GM23338 (cell line): ENCODE results near the gene TNFRSF12A. TPM values are rescaled to one million over a fixed set of nuclear protein-coding genes. Genes with fewer than 3 reads are reported as not detected.

Experiments used
- ATAC-seq: fragments of 200-7000 bp; cut with Tn5 transposase; 3 replicates; pipeline ENCODE4 v1.9.1; 2020
- DNase-seq: peaks from one replicate; pipeline ENCODE4 v3.0.0-alpha.2; 2015; ENCODE audit warnings: low spot score
- H2AFZ ChIP-seq: fragments of 200-600 bp; sonication (generic); 2 replicates; pipeline ENCODE4 v1.8.0; 2016; ENCODE audit warnings: antibody characterized with exemption, mild to moderate bottlenecking, moderate library complexity
- H3F3A ChIP-seq: fragments of 200-600 bp; sonication (generic); replicated peaks from 2 replicates; pipeline ENCODE4 v1.8.0; 2017; ENCODE audit warnings: antibody characterized with exemption, mixed run types, low read depth
- H3K27ac ChIP-seq: fragments of 200-600 bp; sonication (generic); 2 replicates; pipeline ENCODE4 v1.6.1; 2016; ENCODE audit warnings: low read depth
- H3K27me3 ChIP-seq: fragments of 200-600 bp; sonication (generic); 2 replicates; pipeline ENCODE4 v1.8.0; 2016; ENCODE audit warnings: mild to moderate bottlenecking, mixed run types, moderate library complexity; ENCODE audit not compliant: insufficient read depth
- H3K36me3 ChIP-seq: fragments of 200-600 bp; sonication (generic); 2 replicates; pipeline ENCODE4 v1.8.0; 2016; ENCODE audit warnings: mild to moderate bottlenecking; ENCODE audit not compliant: insufficient read depth
- H3K4me1 ChIP-seq: fragments of 200-600 bp; sonication (generic); 2 replicates; pipeline ENCODE4 v1.8.0; 2016; ENCODE audit warnings: mild to moderate bottlenecking, moderate library complexity; ENCODE audit not compliant: insufficient read depth
- H3K4me2 ChIP-seq: fragments of 200-600 bp; sonication (generic); 2 replicates; pipeline ENCODE4 v1.7.1; 2017; ENCODE audit warnings: mixed run types
- H3K4me3 ChIP-seq: fragments of 200-600 bp; sonication (generic); 2 replicates; pipeline ENCODE4 v1.6.1; 2016; ENCODE audit warnings: mixed run types
- H3K79me2 ChIP-seq: fragments of 200-600 bp; sonication (generic); replicated peaks from 2 replicates; pipeline ENCODE4 v1.8.0; 2017; ENCODE audit warnings: mild to moderate bottlenecking; ENCODE audit not compliant: insufficient read depth
- H3K9me2 ChIP-seq: fragments of 200-600 bp; sonication (generic); 2 replicates; pipeline ENCODE4 v1.8.0; 2017; ENCODE audit not compliant: insufficient read depth
- H4K20me1 ChIP-seq: fragments of 200-600 bp; sonication (generic); replicated peaks from 2 replicates; pipeline ENCODE4 v1.8.0; 2017; ENCODE audit warnings: mild to moderate bottlenecking; ENCODE audit not compliant: insufficient read depth
- H3K27ac Mint-ChIP-seq: 2 replicates; pipeline ENCODE4 v1.8.0; 2020; ENCODE audit warnings: inconsistent platforms, mild to moderate bottlenecking, moderate library complexity, mixed read lengths
- H3K27me3 Mint-ChIP-seq: 3 replicates; pipeline ENCODE4 v1.8.0; 2022; ENCODE audit warnings: low read depth, mild to moderate bottlenecking, moderate library complexity, mixed read lengths, inconsistent platforms; ENCODE audit not compliant: insufficient read depth, poor library complexity
- H3K36me3 Mint-ChIP-seq: 3 replicates; pipeline ENCODE4 v1.8.0; 2021; ENCODE audit warnings: low read depth, mild to moderate bottlenecking, inconsistent platforms, moderate library complexity, mixed read lengths
- H3K4me1 Mint-ChIP-seq: 3 replicates; pipeline ENCODE4 v1.8.0; 2020; ENCODE audit warnings: mild to moderate bottlenecking, inconsistent platforms, mixed read lengths
- H3K4me3 Mint-ChIP-seq: 3 replicates; pipeline ENCODE4 v1.8.0; 2021; ENCODE audit warnings: moderate library complexity, mild to moderate bottlenecking, inconsistent platforms, mixed read lengths
- H3K9me3 Mint-ChIP-seq: 3 replicates; pipeline ENCODE4 v1.8.0; 2020; ENCODE audit warnings: moderate library complexity, mild to moderate bottlenecking, inconsistent platforms, mixed read lengths
- CREB1 ChIP-seq: fragments of 250-450 bp; sonication (Bioruptor Pico); IDR thresholded peaks from 2 replicates; pipeline ENCODE4 v1.5.0; 2020; ENCODE audit warnings: low read depth, mild to moderate bottlenecking, moderate library complexity
- CTCF ChIP-seq, 2 experiments: fragments of 200-600 bp in 1 of 2; sonication (generic) in 1 of 2; conservative IDR thresholded peaks; 2 replicates each; pipeline versions ENCODE4 v1.5.1 to v1.6.1; 2016 to 2017; ENCODE audit warnings: antibody characterized with exemption in 2 of 2, low read depth in 2 of 2, mild to moderate bottlenecking in 2 of 2, moderate library complexity in 1 of 2
- ETS1 ChIP-seq: IDR thresholded peaks from 2 replicates; pipeline ENCODE4 v1.6.1; 2016; ENCODE audit warnings: antibody characterized with exemption
- EZH2 ChIP-seq: fragments of 200-600 bp; sonication (generic); IDR thresholded peaks from one replicate; pipeline ENCODE4 v1.8.0; 2017; ENCODE audit warnings: antibody characterized with exemption, mild to moderate bottlenecking, low read depth; ENCODE audit not compliant: unreplicated experiment
- EZH2phosphoT487 ChIP-seq: fragments of 200-600 bp; sonication (generic); IDR thresholded peaks from one replicate; pipeline ENCODE4 v1.8.1; 2018; ENCODE audit warnings: antibody characterized with exemption; ENCODE audit not compliant: unreplicated experiment
- JUNB ChIP-seq: IDR thresholded peaks from one replicate; pipeline ENCODE4 v1.6.1; 2016; ENCODE audit warnings: antibody characterized with exemption; ENCODE audit not compliant: unreplicated experiment
- NANOG ChIP-seq: IDR thresholded peaks from 2 replicates; pipeline ENCODE4 v1.6.1; 2016; ENCODE audit warnings: antibody characterized with exemption, borderline replicate concordance
- STAT1 ChIP-seq: IDR thresholded peaks from one replicate; pipeline ENCODE4 v1.6.1; 2016; ENCODE audit warnings: antibody characterized with exemption; ENCODE audit not compliant: unreplicated experiment
- ZNF331 ChIP-seq: fragments of 250-450 bp; sonication (Bioruptor Pico); IDR thresholded peaks from 2 replicates; pipeline ENCODE4 v1.5.0; 2020; ENCODE audit warnings: low read depth, mild to moderate bottlenecking, moderate library complexity
- ZNF462 ChIP-seq: fragments of 250-450 bp; sonication (Bioruptor Pico); IDR thresholded peaks from 2 replicates; pipeline ENCODE4 v1.5.0; 2020; ENCODE audit warnings: mild to moderate bottlenecking, moderate library complexity
- polyA plus RNA-seq: library from polyadenylated mRNA; unstranded; fragments of >200 nt; fragmentation: Nextera tagmentation; extraction: Ambion mirVana; gene quantifications from 2 replicates; pipeline ENCODE4 v1.2.1, GENCODE V29; 2016
- total RNA-seq: library from RNA; depleted of rRNA; stranded (reverse); fragments of >200 nt; shearing (Covaris generic); gene quantifications from 2 replicates; pipeline ENCODE4 v1.2.3, GENCODE V29; 2014

The TNFRSF12A gene
- total and polyA plus RNA-seq, 2 experiments from 2014 or later = 78.0 to 152 TPM

- TF ChIP-seq ZNF462 (CRISPR knock-in tag) = no peak
- TF ChIP-seq CTCF (conservative IDR thresholded peaks at IDR 0.05; ENCODE audit: low read depth in 2 of 2) = no peak
- TF ChIP-seq EZH2 = no peak
- no peak for TF ChIP-seq ZNF331 (CRISPR knock-in tag)
- TF ChIP-seq STAT1 = no peak
Observed at GRCh38 chr16:2991566-2992261, 28.5 kb upstream of the TNFRSF12A start (continued).

GRCh38 chr16:2992383-2993081, 27.6 kb upstream of the TNFRSF12A start:
- no peak for ATAC-seq
- Histone ChIP-seq H3K4me2 (no peak overlapping the region), H3F3A (no peaks in the 10 kb centered on the region), H3K27ac (no peak overlapping the region), H4K20me1 (no peaks in the 10 kb centered on the region), H3K4me3 (no peak overlapping the region), H3K36me3 (no peaks in the 10 kb centered on the region), H2AFZ (no peak overlapping the region), H3K4me1 (peaks cover 31% of the 10 kb centered on the region), H3K9me2 (no peaks in the 10 kb centered on the region), H3K27me3 (no peaks in the 10 kb centered on the region), H3K79me2 (no peaks in the 10 kb centered on the region)
- DNase-seq = no peak
- no peak overlapping the region for H3K4me3 Mint-ChIP-seq
- peaks cover 31% of the 10 kb centered on the region for H3K4me1 Mint-ChIP-seq
- H3K36me3 Mint-ChIP-seq = no peaks in the 10 kb centered on the region
- H3K9me3 Mint-ChIP-seq = no peaks in the 10 kb centered on the region
- peaks cover 7% of the 10 kb centered on the region for H3K27me3 Mint-ChIP-seq
- no peak overlapping the region for H3K27ac Mint-ChIP-seq
- TF ChIP-seq EZH2phosphoT487 (no peak), JUNB (no peak), CTCF (conservative IDR thresholded peaks at IDR 0.05; ENCODE audit: low read depth in 2 of 2) (no peak), CREB1 (CRISPR knock-in tag) (no peak), ETS1 (no peak), NANOG (no peak)
